Osteoblast (primary cell): ENCODE data around the gene CCDC106. TPM values are rescaled to one million over a fixed set of nuclear protein-coding genes. Genes with fewer than 3 reads are reported as not detected.

Experiments
- DNase-seq: peaks from one replicate; pipeline ENCODE4 v3.0.0; 2011; ENCODE audit warnings: low spot score, mixed read lengths; ENCODE audit not compliant: insufficient read length; ENCODE audit errors: missing footprints
- H2AFZ ChIP-seq: 2 replicates; pipeline ENCODE4 v1.6.0; 2011; ENCODE audit warnings: mild to moderate bottlenecking, low read length
- H3K27ac ChIP-seq: 2 replicates; pipeline ENCODE4 v1.5.1; 2011; ENCODE audit warnings: mild to moderate bottlenecking, low read depth, low read length, moderate library complexity
- H3K27me3 ChIP-seq: 2 replicates; pipeline ENCODE4 v1.6.0; 2012; ENCODE audit warnings: mild to moderate bottlenecking, control low read depth, inconsistent platforms, low read length, moderate library complexity; ENCODE audit not compliant: insufficient read depth
- H3K36me3 ChIP-seq: 2 replicates; pipeline ENCODE4 v1.5.1; 2011; ENCODE audit warnings: mild to moderate bottlenecking, low read length, control low read depth, moderate library complexity; ENCODE audit not compliant: insufficient read depth
- H3K4me1 ChIP-seq: 2 replicates; pipeline ENCODE4 v1.5.1; 2011; ENCODE audit warnings: mild to moderate bottlenecking, low read length, control low read depth, moderate library complexity; ENCODE audit not compliant: insufficient read depth
- H3K4me2 ChIP-seq: 2 replicates; pipeline ENCODE4 v1.6.0; 2011; ENCODE audit warnings: mild to moderate bottlenecking, low read length; ENCODE audit not compliant: insufficient read depth
- H3K4me3 ChIP-seq: fragments of 200-600 bp; sonication (generic); 3 replicates; pipeline ENCODE4 v1.5.1; 2012; ENCODE audit warnings: mild to moderate bottlenecking, low read length, inconsistent platforms; ENCODE audit not compliant: insufficient read depth
- H3K79me2 ChIP-seq: 2 replicates; pipeline ENCODE4 v1.6.0; 2012; ENCODE audit warnings: mild to moderate bottlenecking, low read length, control low read depth, inconsistent platforms; ENCODE audit not compliant: insufficient read depth
- H3K9me3 ChIP-seq: 2 replicates; pipeline ENCODE4 v1.5.1; 2011; ENCODE audit warnings: low read depth, low read length, control low read depth
- H4K20me1 ChIP-seq: 2 replicates; pipeline ENCODE4 v1.6.0; 2012; ENCODE audit warnings: mild to moderate bottlenecking, low read length, control low read depth; ENCODE audit not compliant: insufficient read depth
- total RNA-seq: library from RNA; depleted of rRNA; stranded (reverse); fragments of >200 nt; gene quantifications from 2 replicates; pipeline ENCODE4 v1.2.3, GENCODE V29; 2012
- TF ChIP-seq, protein P1 (sequence below): IDR thresholded peaks from 2 replicates; pipeline ENCODE4 v1.5.1; 2011; ENCODE audit warnings: mild to moderate bottlenecking, low read depth, low read length, moderate library complexity; ENCODE audit errors: extremely low read depth

CCDC106 gene
- total RNA-seq, 1 donor = 10.5 TPM

DNA sequence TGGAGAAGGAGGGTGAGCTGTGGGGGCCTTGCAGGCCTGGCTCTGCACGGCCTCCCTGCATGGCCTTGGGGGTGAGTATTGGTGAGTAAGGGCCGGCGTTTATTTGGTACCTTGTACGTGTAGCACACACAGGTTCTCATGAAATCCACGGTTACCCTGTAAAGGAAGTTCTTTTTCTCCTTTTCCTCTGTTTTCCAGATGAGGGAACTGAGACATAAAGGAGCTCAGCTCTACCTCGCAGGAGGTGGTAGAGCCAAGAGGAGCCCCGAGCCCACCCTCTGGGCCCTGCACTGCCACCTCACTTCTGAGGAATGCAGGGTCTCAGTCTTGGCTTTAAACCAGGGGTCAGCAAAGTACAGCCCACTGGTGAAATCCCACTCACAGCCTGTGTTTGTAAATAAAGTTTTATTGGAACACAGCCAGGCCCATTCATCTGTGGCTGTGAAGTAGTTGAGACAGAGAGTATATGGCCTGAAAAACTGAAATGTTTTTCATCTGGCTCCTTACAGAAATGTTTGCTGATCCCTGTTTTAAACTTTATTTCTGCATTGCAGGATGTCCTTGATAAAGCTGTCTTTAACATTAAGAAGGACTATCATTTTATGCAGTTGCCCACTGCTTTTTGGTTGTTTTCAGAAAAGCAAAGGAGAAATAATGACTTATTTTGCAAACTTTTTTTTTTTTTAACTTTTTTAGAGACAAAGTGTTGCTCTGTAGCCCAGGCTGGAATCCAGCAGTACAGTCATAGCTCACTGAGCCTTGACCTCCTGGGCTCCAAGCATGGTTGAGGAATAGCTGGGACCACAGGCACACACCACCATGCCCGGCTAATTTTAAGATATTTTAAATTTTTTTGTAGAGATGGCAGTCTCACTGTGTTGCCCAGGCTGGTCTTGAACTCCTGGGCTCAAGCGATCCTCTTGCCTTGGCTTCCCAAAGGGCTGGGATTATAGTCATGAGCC is 33.4 kb downstream of the CCDC106 start:
- no peak overlapping the region for H2AFZ ChIP-seq
- no peak overlapping the region for H3K4me3 ChIP-seq
- peaks cover 84% of the 10 kb centered on the region for H4K20me1 ChIP-seq
- H3K27ac ChIP-seq = no peak overlapping the region
- H3K4me2 ChIP-seq = no peak overlapping the region
- peaks cover 93% of the 10 kb centered on the region for H3K79me2 ChIP-seq
- no peaks in the 10 kb centered on the region for H3K27me3 ChIP-seq
- H3K4me1 ChIP-seq = peaks cover 11% of the 10 kb centered on the region
- no peak for DNase-seq
- no peaks in the 10 kb centered on the region for H3K9me3 ChIP-seq
- TF ChIP-seq, protein P1, sequence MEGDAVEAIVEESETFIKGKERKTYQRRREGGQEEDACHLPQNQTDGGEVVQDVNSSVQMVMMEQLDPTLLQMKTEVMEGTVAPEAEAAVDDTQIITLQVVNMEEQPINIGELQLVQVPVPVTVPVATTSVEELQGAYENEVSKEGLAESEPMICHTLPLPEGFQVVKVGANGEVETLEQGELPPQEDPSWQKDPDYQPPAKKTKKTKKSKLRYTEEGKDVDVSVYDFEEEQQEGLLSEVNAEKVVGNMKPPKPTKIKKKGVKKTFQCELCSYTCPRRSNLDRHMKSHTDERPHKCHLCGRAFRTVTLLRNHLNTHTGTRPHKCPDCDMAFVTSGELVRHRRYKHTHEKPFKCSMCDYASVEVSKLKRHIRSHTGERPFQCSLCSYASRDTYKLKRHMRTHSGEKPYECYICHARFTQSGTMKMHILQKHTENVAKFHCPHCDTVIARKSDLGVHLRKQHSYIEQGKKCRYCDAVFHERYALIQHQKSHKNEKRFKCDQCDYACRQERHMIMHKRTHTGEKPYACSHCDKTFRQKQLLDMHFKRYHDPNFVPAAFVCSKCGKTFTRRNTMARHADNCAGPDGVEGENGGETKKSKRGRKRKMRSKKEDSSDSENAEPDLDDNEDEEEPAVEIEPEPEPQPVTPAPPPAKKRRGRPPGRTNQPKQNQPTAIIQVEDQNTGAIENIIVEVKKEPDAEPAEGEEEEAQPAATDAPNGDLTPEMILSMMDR = no peak
- H3K36me3 ChIP-seq = peaks cover 49% of the 10 kb centered on the region

DNA sequence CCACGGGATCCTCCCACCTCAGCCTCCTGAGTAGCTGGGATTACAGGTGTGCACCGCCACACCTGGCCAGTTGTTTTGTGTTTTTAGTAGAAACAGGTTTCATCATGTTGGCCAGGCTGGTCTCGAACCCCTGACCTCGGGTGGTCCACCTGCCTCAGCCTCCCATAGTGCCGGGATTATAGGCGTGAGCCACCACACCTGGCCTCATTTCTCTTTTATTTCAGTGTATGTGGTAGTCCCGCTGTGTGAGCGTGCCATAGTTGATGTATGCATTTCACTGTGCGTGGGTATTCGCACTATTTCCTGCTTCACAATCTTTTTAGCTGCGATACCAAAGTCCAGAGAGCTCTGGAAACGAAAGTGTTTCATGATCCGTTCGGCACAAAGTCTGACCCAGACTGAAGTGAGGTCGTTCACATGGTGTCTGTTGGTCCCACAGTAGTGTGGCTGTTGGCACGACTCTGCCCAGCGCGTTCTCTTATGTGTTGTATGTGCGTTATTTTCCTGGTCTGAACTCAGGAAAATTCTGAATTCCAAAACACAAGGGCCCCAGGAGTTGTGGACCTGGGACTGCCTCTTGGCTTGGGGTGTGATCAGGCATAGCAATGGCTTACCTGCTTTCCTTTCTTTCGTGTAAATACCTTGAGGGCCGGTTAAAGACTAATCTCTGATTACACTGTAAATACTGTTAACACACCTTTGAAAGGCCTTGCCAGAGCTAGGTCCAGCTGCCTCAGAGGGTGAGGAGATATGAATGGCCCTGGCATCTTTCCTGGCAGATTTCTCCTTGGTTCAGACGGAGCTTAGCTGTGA is 35.6 kb downstream of the CCDC106 start:
- H3K4me2 ChIP-seq = no peak overlapping the region
- peaks cover 78% of the 10 kb centered on the region for H4K20me1 ChIP-seq
- no peak for DNase-seq
- H3K4me3 ChIP-seq = no peak overlapping the region
- no peaks in the 10 kb centered on the region for H3K9me3 ChIP-seq
- no peak overlapping the region for H2AFZ ChIP-seq
- no peaks in the 10 kb centered on the region for H3K27me3 ChIP-seq
- H3K4me1 ChIP-seq = no peaks in the 10 kb centered on the region
- H3K79me2 ChIP-seq = peaks cover 91% of the 10 kb centered on the region
- H3K36me3 ChIP-seq = peaks cover 32% of the 10 kb centered on the region
- no peak overlapping the region for H3K27ac ChIP-seq
- TF ChIP-seq, protein P1 = no peak

DNA sequence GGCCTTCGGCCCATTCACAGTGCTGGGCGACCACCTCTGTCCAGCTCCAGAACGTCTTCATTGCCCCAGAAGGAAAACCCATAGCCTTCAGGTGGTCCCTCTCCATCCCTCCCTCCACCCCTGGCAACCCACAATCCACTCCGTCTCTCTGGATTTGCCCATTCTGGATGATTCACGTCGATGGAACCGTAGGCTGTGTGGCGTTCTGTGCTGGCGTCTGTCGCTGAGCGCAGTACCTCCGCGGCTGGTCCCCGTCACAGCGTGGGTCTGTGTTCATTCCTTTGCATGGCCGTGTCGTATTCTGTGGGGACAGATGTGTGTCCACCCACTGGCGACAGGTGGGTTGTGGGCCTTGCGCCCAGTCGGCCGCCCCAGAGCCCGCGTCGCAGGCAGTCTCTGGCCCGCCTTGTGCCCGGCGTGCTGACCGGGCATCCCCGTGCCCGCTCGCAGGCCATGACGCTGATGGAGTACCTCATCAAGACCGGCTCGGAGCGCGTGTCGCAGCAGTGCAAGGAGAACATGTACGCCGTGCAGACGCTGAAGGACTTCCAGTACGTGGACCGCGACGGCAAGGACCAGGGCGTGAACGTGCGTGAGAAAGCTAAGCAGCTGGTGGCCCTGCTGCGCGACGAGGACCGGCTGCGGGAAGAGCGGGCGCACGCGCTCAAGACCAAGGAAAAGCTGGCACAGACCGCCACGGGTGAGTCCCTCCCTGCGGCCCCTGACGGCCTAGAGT is 37.1 kb downstream of the CCDC106 start:
- Histone ChIP-seq H3K79me2 (peaks cover 84% of the 10 kb centered on the region), H3K4me2 (no peak overlapping the region), H3K9me3 (no peaks in the 10 kb centered on the region), H3K27ac (no peak overlapping the region), H2AFZ (no peak overlapping the region), H3K36me3 (peaks cover 21% of the 10 kb centered on the region), H3K4me3 (no peak overlapping the region), H3K4me1 (no peaks in the 10 kb centered on the region), H4K20me1 (peaks cover 72% of the 10 kb centered on the region), H3K27me3 (no peaks in the 10 kb centered on the region)
- TF ChIP-seq, protein P1 = no peak
- no peak for DNase-seq
